Cardiac fibroblast (primary cell): Measurements from ENCODE around the gene RAP1B.

Experiments
- DNase-seq, 2 donors: peaks; one replicate each; pipeline versions ENCODE4 v3.0.0 to v3.0.0-alpha.2; 2010; ENCODE audit warnings: low read depth in 2 of 2
- H3K4me3 ChIP-seq, 2 donors: replicated peaks in 1 of 2; 1 replicate in 1 of 2; 2 replicates in 1 of 2; pipeline ENCODE4 v1.5.1; 2011; ENCODE audit warnings: low read depth in 2 of 2, low read length in 2 of 2, mild to moderate bottlenecking in 2 of 2, moderate library complexity in 1 of 2
- TF ChIP-seq, protein P1 (sequence below): IDR thresholded peaks from one replicate; pipeline ENCODE4 v1.5.1; 2011; ENCODE audit warnings: low read depth, mild to moderate bottlenecking, low read length, inconsistent platforms

Gene RAP1B

DNA sequence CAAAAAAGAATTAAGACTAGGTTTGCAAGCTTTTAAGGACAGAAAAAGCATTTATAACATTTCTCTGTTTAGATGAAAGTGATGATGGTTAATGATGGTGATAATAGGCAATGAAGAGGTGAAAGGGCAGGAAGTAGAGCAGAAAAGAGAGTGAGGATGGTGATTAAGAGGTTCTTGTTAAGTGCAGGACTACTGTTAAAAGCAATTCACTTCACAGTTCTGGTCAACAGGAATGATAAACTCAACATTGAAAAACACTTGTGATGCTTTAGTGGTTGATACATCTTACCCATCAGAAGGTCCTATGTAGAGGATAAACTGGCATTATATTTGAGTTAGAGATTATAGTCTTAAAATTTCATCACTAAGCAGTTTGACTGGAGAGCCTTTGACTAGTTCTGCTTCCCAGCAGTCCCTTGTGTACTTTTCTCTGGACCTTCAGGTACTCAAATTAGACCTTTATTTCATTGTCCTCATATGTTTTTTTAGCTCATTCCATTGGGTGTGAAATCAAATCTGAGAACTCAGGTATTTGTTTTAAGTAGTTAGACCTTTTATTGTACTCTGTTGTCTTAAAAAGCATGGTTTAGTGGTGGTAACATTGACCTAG is 10.9 kb downstream of the RAP1B start:
- H3K4me3 ChIP-seq = no peak overlapping the region
- TF ChIP-seq, protein P1, sequence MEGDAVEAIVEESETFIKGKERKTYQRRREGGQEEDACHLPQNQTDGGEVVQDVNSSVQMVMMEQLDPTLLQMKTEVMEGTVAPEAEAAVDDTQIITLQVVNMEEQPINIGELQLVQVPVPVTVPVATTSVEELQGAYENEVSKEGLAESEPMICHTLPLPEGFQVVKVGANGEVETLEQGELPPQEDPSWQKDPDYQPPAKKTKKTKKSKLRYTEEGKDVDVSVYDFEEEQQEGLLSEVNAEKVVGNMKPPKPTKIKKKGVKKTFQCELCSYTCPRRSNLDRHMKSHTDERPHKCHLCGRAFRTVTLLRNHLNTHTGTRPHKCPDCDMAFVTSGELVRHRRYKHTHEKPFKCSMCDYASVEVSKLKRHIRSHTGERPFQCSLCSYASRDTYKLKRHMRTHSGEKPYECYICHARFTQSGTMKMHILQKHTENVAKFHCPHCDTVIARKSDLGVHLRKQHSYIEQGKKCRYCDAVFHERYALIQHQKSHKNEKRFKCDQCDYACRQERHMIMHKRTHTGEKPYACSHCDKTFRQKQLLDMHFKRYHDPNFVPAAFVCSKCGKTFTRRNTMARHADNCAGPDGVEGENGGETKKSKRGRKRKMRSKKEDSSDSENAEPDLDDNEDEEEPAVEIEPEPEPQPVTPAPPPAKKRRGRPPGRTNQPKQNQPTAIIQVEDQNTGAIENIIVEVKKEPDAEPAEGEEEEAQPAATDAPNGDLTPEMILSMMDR = no peak
- no peak for DNase-seq

DNA sequence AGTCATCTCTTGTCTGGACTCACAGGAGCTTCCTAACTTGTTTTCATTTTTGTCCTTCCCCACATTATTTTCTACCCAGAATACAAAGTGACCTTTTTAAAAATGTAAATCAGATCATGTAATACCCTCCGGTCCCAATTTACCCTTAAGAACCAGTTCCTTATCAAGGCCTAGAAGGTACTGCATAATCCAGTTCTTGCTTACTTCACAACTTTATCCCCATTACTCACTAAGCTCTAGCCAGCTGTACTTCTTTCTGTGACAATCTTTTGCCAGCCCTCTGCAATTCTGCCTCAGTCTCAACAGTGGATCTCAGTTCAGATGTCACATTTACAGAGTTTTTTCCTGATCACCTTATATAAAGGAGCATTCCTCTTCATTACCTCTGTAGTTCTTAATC is 11.6 kb downstream of the RAP1B start:
- TF ChIP-seq, protein P1 = no peak
- peak in 1 of 2 donors; percentile 27 for DNase-seq
- no peak overlapping the region for H3K4me3 ChIP-seq

DNA sequence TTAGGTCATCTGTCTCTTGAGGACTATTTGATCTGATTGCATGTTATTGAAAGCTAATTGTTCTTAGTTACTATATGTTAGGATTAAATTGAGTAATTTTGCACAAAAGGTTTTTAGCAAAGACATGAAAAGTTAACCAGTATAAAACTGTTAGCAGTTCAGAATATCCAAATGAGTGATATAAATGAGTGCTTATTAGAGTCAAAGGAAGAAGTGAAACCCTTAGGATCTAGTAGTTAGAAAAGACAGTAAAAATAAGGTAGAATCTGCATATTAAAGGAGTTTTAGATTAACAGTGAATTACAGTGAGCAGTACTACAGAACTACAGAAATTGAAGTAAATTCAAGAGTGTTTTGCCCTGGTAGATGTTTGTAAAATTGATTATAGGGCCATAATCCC is 12.4 kb downstream of the RAP1B start:
- TF ChIP-seq, protein P1 = no peak
- no peak for DNase-seq
- no peak overlapping the region for H3K4me3 ChIP-seq

DNA sequence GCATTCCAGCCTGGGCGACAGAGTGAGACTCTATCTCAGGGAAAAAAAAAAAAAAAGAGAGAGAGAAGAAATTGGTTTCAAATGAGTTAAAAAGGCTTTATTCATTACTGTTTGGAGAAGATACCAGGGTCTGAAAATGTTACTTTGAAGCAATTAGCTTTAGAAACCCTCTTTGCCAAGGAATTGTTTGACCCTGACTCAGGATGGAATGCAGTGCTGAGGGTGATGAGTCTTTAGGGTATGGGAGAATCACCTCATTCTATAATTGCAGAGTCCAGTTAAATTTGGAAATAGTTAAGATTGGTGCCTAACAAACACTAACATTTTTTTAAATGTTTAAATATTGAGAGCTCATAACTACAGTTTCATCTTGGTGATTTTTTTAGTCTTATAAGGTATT is 13.3 kb downstream of the RAP1B start:
- H3K4me3 ChIP-seq = no peak overlapping the region
- TF ChIP-seq, protein P1 = no peak
- DNase-seq = peak in 1 of 2 donors; percentile 69

DNA sequence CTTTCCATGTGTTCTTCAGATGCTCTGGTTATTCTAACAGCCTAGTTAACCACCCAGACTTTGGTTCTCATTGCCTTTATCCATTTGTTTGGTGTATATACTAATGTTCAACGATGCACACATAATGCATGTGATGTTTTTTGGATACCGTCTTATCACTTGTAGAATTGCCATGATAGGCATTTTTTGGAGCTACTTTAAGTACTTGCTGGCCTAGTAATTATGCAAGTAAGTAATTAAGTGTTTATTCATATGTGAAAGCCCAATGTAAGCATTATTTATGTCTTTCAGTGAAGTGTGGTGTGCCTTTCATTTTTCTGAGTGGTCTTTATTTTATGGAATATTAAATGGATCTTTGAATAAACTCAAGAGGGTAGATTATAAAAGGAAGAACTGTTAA is 14.2 kb downstream of the RAP1B start:
- TF ChIP-seq, protein P1 = no peak
- H3K4me3 ChIP-seq = no peak overlapping the region

DNA sequence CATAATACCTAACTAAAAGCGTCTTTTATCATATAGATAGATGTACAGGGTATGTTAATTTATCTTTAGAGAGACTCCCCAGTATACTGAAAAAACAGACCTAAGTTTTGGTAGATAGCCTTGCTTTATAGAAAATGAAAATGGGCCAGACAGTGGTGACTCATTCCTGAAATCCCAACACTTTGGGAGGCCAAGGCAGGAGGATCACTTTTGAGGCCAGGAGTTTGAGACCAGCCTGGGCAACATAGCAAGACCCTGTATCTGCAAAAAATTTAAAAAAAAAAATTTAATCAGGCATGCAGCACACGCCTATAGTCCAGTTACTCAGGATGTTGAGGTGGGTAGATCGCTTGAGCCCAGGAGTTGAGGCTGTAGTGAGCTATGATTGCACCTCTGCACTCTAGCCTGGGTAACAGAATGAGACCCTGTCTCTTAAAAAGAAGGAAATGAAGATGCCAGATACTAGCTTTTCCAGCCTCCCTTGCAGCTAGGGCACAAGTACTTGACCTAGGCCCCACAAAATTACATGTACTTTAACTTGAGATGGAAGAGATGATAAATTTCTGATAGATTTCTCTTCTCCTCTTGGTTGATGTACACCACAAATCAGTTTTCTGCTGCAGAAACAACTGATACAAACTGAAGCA is 17.1 kb downstream of the RAP1B start:
- DNase-seq = no peak
- H3K4me3 ChIP-seq = no peak overlapping the region
- TF ChIP-seq, protein P1 = no peak

More for the DNA sequence above, 14.2 kb downstream of the RAP1B start:
- DNase-seq = no peak
